ENCODE results near the gene LTV1.
"Not testable (repeated sequence)": the region's sequence is repeated elsewhere in the genome, so short reads cannot be mapped to it uniquely, and the experiment has no call there.

LTV1 gene

DNA sequence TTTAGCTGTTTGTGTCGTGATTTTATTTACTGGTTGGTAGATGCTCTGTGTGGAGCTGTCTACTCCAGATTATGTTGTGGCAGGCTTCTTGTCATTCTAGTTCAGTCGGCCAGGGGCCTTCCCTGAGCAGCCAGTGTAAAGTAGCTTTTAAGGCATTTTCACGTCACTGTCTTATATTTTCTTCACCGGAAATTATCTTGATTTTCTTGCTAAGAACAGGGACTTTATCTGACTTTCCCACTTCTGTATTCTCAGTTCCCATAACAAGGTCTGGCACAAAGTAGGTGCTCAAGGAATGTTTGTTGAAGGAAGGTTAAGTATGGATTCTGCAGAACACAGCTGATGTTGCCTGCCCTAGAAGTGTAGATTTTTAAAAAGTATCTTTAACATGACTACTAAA, 868 bp downstream of the LTV1 start:
- DNase-seq, result no peak

- DNase-seq, result no peak
Measured at GRCh38 chr6:143845033-143845432, 1.9 kb downstream of the LTV1 start.

- DNase-seq, result not testable (repeated sequence)
Measured at GRCh38 chr6:143851706-143852105, 8.6 kb downstream of the LTV1 start.

GRCh38 chr6:143855057-143855456, 11.9 kb downstream of the LTV1 start:
- not testable (repeated sequence) for DNase-seq

- not testable (repeated sequence) for DNase-seq
Measured at GRCh38 chr6:143856762-143857161, 13.6 kb downstream of the LTV1 start.

GRCh38 chr6:143857651-143858050, 14.5 kb downstream of the LTV1 start:
- no peak for DNase-seq

- DNase-seq, result no peak
Measured at GRCh38 chr6:143859891-143860660, 16.9 kb downstream of the LTV1 start.

DNA sequence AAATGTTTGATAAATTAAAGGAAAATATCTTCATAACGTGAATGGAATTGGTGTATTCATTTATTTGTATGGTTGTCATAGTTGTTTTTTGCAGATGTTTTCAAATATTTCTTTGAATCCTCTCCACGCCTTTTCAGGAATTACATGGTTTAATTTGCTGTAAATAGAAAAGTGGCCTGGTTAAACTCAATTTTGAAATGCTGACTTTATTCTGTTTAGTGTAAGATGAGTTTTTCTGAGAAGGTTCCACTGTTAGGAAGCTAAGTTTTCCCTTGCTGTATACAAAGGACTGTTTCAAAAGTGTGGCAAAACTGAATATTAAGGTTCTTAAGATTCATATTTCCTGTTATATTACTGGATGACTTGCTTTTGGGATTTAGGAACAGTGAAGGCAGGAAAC, 20.6 kb downstream of the LTV1 start:
- DNase-seq, result no peak

DNA sequence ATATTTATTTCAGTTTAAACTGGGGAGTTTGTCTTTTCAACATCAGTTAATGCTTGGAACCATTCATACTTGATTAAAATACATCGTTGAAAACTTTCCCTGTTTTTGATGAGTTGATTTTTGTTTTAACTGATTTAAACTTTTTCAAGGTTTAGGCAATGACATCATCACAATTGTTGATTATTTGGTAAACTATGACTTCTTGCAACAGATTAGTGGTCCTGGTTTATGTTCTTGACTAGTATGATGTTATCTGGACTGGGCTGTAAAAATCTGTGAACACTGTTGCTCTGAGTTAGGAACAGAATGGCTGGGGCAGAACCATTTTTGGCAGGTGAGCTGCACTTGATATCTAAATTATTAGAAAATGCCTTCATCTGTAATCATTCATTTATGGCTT, 21.1 kb downstream of the LTV1 start, which contains the start of gene ZC2HC1B:
Gene ZC2HC1B (plus strand): TSS at position 241 of the 400 bp plus-strand sequence. CDS start 66 bp downstream, at position 307.
- no peak for DNase-seq

DNA sequence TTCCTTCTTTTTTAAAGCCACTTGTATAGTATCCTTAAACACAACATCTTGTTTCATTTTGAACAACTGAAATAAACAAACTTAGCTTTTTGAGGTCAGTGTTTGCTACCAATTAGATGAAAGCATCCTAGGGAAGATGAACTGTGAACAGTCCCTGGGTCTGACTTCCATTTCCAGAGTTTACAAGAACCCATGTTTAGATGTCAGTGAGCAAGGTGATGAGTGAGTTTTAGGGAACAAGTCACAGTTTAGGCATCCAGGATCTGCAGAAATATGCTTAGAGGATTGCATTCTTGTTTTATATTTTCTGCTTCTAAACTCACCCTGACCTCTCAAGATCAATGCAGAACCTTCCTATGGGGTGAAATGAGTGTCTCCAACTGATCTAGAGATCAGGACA, 24.1 kb downstream of the LTV1 start:
- no peak for DNase-seq

- DNase-seq, result not testable (repeated sequence)
Measured at GRCh38 chr6:143868808-143869207, 25.7 kb downstream of the LTV1 start.

- not testable (repeated sequence) for DNase-seq
Measured at GRCh38 chr6:143871202-143871730, 28.1 kb downstream of the LTV1 start.

DNA sequence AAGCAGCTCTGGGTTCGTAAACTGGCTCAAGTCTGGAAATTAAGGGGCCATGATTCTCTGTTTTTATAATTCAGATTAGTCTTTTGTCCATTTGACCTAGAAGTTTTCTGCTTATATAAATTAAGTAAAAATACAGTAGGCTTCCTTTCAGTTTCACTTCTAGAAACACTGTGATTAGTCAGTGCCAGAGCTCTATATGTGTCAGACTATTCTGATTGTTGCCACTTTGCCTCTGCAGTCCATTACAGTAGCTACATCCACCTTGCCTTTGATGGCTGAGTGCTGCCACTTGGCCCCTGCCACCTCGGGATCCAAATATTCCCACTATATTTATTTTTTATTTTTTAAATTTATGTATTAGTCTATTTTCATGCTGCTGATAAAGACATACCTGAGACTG, 29.1 kb downstream of the LTV1 start:
- no peak for DNase-seq

DNA sequence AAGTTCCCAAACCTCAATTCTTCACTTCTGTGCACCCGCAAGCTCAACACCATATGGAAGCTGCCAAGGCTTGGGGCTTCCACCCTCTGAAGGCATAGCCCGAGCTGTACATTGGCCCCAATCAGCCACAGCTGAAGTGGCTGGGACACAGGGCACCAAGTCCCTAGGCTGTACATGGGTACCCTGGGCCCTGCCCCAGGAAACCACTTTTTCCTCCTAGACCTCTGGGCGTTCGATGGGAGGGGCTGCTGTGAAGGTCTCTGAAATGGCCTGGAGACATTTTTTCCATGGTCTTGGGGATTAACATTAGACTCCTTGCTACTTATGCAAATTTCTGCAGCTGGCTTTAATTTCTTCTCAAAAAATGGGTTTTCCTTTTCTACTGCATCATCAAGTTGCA, 30.5 kb downstream of the LTV1 start:
- DNase-seq, result not testable (repeated sequence)

DNA sequence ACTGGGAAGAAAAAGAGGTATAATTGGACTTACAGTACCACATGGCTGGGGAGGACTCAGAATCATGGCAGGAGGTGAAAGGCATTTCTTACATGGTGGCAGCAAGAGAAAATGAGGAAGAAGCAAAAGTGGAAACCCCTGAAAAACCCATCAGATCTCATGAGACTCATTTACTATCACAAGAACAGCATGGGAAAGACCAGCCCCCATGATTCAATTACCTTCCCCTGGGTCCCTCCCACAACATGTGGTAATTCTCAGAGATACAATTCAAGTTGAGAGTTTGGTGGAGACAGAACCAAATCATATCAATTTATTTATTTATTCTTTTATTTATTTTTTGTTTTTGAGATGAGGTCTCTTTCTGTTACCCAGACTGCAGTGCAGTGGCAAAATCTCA, 31.4 kb downstream of the LTV1 start:
- DNase-seq, result not testable (repeated sequence)

GRCh38 chr6:143877584-143878271, 34.6 kb downstream of the LTV1 start:
- no peak for DNase-seq

- no peak for DNase-seq
Measured at GRCh38 chr6:143878272-143878760, 35.2 kb downstream of the LTV1 start.

DNA sequence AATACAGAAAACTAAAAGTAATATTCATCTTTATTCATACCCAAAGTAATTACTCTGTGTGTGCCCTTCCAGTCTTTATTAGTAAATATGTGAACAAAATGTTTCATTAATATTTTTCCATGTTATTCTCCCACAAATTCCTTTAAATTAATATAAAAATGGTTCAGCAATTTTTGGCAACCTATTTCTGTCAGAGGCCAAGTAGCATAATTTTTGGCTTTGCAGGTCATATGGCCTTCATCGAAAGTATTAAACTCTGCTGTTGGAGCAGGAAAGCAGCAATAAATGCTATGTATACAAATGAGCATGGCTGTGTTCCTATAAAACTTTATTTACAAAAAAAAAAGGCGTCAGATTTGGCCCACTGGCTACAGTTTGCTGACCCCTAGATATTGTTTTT, 37.3 kb downstream of the LTV1 start:
- no peak for DNase-seq

DNA sequence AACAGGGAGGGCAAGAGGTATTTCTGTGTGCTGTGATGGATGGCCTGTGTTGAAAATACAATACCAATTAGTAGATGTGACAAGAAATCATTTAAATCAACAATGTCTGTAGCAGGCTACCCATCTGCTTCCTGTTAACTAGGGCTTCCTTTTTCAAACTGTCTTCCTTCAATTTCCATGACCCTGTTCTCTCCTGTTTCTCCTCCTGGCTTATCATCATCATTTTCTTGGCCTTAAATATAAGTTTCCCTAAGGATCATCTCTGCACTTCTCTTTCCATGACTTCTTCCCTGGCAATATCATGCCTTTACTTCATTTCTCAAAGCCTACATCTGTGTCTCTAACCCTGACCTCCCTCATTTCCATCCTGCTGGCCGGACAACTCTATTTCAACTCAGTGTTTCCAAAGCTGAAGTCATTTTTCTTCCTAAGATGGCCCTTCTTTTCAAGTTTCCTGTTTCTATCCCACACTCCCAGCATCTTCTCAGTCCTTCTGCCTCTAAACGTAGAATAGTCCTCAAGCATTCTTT, 39.3 kb downstream of the LTV1 start:
- DNase-seq, result no peak

- DNase-seq, result no peak
Measured at GRCh38 chr6:143884216-143884900, 41.2 kb downstream of the LTV1 start.

- DNase-seq, result no peak
Measured at GRCh38 chr6:143885116-143885515, 42.0 kb downstream of the LTV1 start.

DNA sequence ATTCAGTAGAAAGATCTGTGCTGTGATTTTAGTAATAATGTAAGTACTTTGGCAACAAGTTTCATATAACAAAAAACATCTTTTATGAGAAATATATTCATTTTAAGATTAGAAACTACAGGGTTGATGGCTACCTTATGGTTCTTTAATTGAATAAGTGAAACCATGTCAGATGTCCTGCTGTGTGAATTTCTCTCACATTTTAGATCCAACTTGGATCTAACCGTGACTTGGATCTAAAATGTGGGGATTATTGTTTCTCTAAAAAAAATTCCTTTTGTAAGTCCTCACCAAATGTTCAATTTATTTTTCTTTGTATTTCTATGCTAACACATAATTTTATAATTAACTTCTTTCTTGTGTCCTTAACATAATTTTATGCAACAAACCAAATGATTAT, 51.5 kb downstream of the LTV1 start:
- DNase-seq, result no peak

All from NCI-H1436 (cell line).